Chondrocyte (in vitro differentiated cells): ENCODE results near the gene PAIP2B. TPM values are rescaled to one million over a fixed set of nuclear protein-coding genes. Genes with fewer than 3 reads are reported as not detected.

Experiments
- DNase-seq: peaks from one replicate; pipeline ENCODE4 v3.0.0; 2021; ENCODE audit warnings: mixed read lengths, low spot score
- H3K27ac Mint-ChIP-seq: one replicate; pipeline ENCODE4 v1.8.0; 2021; ENCODE audit warnings: mild to moderate bottlenecking, moderate library complexity, mixed read lengths; ENCODE audit not compliant: unreplicated experiment
- H3K27me3 Mint-ChIP-seq: 2 replicates; pipeline ENCODE4 v1.8.0; 2021; ENCODE audit warnings: low read depth, mixed read lengths
- H3K36me3 Mint-ChIP-seq: 2 replicates; pipeline ENCODE4 v1.8.0; 2021; ENCODE audit warnings: low read depth, mixed read lengths
- H3K4me1 Mint-ChIP-seq: 2 replicates; pipeline ENCODE4 v1.8.0; 2021; ENCODE audit warnings: low read depth, mild to moderate bottlenecking, mixed read lengths
- H3K4me3 Mint-ChIP-seq: one replicate; pipeline ENCODE4 v1.8.0; 2021; ENCODE audit warnings: mild to moderate bottlenecking, moderate library complexity, mixed read lengths; ENCODE audit not compliant: unreplicated experiment
- H3K9me3 Mint-ChIP-seq: 2 replicates; pipeline ENCODE4 v1.8.0; 2021; ENCODE audit warnings: low read depth, mixed read lengths
- total RNA-seq: library from RNA; stranded (reverse); gene quantifications from 3 replicates; pipeline ENCODE4 v1.2.1, GENCODE V29; 2021
- TF ChIP-seq, protein P1 (sequence below): fragments of 200-600 bp; sonication (generic); IDR thresholded peaks from 2 replicates; pipeline ENCODE4 v1.5.0; 2021; ENCODE audit warnings: antibody characterized with exemption, mild to moderate bottlenecking, moderate library complexity

Gene PAIP2B
- total RNA-seq, 1 donor from 2014 or later = 0.70 TPM

- Mint-ChIP-seq H3K27me3 (peaks cover 26% of the 10 kb centered on the region), H3K4me3 (no peak overlapping the region), H3K4me1 (peaks cover 2% of the 10 kb centered on the region), H3K27ac (no peak overlapping the region), H3K36me3 (no peaks in the 10 kb centered on the region), H3K9me3 (no peaks in the 10 kb centered on the region)
- TF ChIP-seq, protein P1, sequence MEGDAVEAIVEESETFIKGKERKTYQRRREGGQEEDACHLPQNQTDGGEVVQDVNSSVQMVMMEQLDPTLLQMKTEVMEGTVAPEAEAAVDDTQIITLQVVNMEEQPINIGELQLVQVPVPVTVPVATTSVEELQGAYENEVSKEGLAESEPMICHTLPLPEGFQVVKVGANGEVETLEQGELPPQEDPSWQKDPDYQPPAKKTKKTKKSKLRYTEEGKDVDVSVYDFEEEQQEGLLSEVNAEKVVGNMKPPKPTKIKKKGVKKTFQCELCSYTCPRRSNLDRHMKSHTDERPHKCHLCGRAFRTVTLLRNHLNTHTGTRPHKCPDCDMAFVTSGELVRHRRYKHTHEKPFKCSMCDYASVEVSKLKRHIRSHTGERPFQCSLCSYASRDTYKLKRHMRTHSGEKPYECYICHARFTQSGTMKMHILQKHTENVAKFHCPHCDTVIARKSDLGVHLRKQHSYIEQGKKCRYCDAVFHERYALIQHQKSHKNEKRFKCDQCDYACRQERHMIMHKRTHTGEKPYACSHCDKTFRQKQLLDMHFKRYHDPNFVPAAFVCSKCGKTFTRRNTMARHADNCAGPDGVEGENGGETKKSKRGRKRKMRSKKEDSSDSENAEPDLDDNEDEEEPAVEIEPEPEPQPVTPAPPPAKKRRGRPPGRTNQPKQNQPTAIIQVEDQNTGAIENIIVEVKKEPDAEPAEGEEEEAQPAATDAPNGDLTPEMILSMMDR = no peak
- DNase-seq = no peak
Observed at GRCh38 chr2:71210292-71210691, 16.6 kb downstream of the PAIP2B start.

GRCh38 chr2:71208756-71209155, 18.1 kb downstream of the PAIP2B start:
- Mint-ChIP-seq H3K27ac (no peak overlapping the region), H3K4me3 (no peak overlapping the region), H3K27me3 (peaks cover 26% of the 10 kb centered on the region), H3K9me3 (no peaks in the 10 kb centered on the region), H3K4me1 (peaks cover 2% of the 10 kb centered on the region), H3K36me3 (no peaks in the 10 kb centered on the region)
- no peak for DNase-seq
- TF ChIP-seq, protein P1 = no peak

GRCh38 chr2:71207601-71208000, 19.3 kb downstream of the PAIP2B start:
- H3K4me3 Mint-ChIP-seq = no peak overlapping the region
- TF ChIP-seq, protein P1 = no peak
- H3K36me3 Mint-ChIP-seq = no peaks in the 10 kb centered on the region
- peaks cover 2% of the 10 kb centered on the region for H3K4me1 Mint-ChIP-seq
- H3K9me3 Mint-ChIP-seq = no peaks in the 10 kb centered on the region
- no peak for DNase-seq
- H3K27me3 Mint-ChIP-seq = peaks cover 24% of the 10 kb centered on the region
- H3K27ac Mint-ChIP-seq = no peak overlapping the region

- Mint-ChIP-seq H3K27ac (no peak overlapping the region), H3K4me3 (no peak overlapping the region), H3K4me1 (peaks cover 2% of the 10 kb centered on the region), H3K9me3 (no peaks in the 10 kb centered on the region), H3K36me3 (no peaks in the 10 kb centered on the region), H3K27me3 (peaks cover 24% of the 10 kb centered on the region)
- TF ChIP-seq, protein P1 = no peak
- DNase-seq = no peak
Observed at GRCh38 chr2:71206271-71206670, 20.6 kb downstream of the PAIP2B start.

DNA sequence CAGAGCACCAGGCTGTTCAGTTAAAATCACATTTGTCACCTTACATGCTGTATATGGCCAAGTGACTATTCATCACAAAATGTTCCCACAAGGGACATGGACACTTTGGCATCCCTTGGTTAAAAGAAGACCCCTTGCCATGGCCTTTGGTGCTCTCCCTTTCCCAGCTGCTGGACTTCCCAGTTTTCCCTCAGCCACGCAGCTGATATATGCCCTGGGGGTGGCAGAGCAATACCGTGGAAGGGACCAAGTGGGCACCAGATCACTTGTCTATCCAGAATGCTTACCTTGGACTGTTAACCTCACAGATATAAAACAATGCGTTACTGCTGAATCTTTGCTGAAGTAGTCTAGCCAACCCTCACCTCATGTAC, 35.3 kb downstream of the PAIP2B start:
- no peak for DNase-seq
- Mint-ChIP-seq H3K27ac (no peak overlapping the region), H3K27me3 (peaks cover 7% of the 10 kb centered on the region), H3K4me3 (no peak overlapping the region), H3K9me3 (peaks cover 19% of the 10 kb centered on the region), H3K36me3 (peaks cover 7% of the 10 kb centered on the region), H3K4me1 (no peaks in the 10 kb centered on the region)
- TF ChIP-seq, protein P1 = no peak
